GM12891 (cell line): ENCODE data around the gene DHRS1.

Experiments
- PAX5 ChIP-seq: IDR thresholded peaks from 2 replicates; pipeline ENCODE4 v1.6.1; 2011; ENCODE audit warnings: low read length, moderate library complexity, mild to moderate bottlenecking; ENCODE audit not compliant: insufficient read depth, severe bottlenecking
- POLR2A ChIP-seq: IDR thresholded peaks from 2 replicates; pipeline ENCODE4 v1.6.1; 2011; ENCODE audit warnings: low read depth, low read length, control low read depth
- POLR2AphosphoS5 ChIP-seq: IDR thresholded peaks from 2 replicates; pipeline ENCODE4 v1.6.1; 2011; ENCODE audit warnings: low read depth, low read length, control low read depth
- SPI1 ChIP-seq: IDR thresholded peaks from 2 replicates; pipeline ENCODE4 v1.6.1; 2011; ENCODE audit warnings: low read depth, low read length, control low read depth
- TAF1 ChIP-seq: IDR thresholded peaks from 2 replicates; pipeline ENCODE4 v1.6.1; 2011; ENCODE audit warnings: low read depth, low read length, control low read depth

DNA sequence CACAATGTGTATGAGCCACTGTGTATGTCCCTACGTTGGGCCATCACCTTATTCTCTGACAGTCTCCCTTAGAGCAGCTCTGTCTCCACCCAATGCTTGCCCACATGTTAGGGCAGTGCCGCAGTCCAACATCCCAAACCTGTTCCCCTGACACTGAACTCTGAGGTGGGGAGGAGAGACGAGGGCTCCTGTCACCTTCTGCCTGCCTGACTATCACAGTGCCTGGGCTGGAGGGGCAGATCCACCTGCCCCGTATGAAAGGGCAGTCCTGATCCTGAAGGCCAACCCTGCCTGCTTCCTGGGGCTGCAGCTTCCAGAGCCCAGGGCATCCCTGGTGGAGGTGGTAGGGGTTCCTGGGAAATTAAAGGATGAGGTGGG is 38.8 kb downstream of the DHRS1 start:
- TF ChIP-seq POLR2A = no peak
- no peak for TF ChIP-seq TAF1
- no peak for TF ChIP-seq SPI1
- TF ChIP-seq POLR2AphosphoS5 = no peak
- TF ChIP-seq PAX5 = no peak
